ENCODE results near the gene FIZ1.
"Not testable (repeated sequence)": the region's sequence is repeated elsewhere in the genome, so short reads cannot be mapped to it uniquely, and the experiment has no call there.

FIZ1 gene

GRCh38 chr19:55569477-55569876 is 29.8 kb downstream of the FIZ1 start:
- not testable (repeated sequence) for DNase-seq

DNA sequence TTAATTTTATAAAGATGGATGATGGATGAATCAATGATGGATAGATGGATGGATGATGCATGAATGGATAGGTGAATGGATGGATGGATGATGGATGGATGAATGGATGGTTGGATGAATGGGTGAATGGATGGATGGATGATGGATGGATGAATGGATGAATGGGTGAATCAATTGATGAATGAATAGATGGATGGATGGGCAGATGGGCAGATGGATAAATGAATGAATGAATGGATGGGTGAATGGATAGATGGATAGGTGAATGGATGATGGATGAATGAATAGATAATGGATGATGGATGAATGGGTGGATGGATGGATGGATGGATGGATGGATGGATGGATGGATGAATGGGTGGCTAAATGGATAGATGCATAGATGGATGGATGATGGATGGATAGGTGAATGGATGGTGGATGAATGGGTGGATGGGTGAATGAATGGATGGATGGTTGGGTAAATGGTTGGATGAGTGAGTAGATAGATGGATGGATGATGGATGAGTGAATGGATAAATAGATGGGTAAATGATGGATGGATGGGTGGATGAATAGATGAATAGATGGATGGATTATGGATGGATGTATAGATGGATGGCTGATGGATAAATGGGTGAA is 31.5 kb downstream of the FIZ1 start:
- no peak for DNase-seq

GRCh38 chr19:55566823-55567222 is 32.5 kb downstream of the FIZ1 start:
- no peak for DNase-seq

DNA sequence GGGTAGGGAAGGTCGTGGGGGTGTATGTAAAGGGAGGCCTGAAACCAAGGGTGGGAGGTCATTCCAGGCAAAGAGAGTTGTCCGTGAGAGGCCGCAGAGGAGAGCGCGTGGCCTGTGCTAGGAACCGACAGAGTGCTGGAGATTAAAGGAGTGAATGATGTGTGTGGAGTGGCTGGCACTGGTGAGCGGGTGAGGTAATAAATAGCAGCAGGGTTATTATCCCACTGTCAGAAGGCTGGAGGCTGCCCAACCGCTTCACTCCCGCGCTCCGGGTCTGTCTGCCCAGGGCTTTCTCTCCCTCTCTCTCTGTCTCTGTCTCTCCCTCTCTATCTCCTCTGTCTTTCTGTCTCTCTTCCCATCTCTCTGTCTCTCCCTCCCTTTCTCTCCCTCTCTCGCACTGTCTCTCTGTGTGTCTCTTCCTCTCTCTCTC is 36.0 kb downstream of the FIZ1 start:
- peak in 1 of 2 experiments; percentile 41 for DNase-seq

- no peak for DNase-seq
Observed at GRCh38 chr19:55559684-55560083, 39.6 kb downstream of the FIZ1 start.

- DNase-seq = no peak
Observed at GRCh38 chr19:55554741-55555152, 44.6 kb downstream of the FIZ1 start.

GRCh38 chr19:55554302-55554701 is 45.0 kb downstream of the FIZ1 start:
- DNase-seq = no peak

- no peak for DNase-seq
Observed at GRCh38 chr19:55553217-55554182, 45.8 kb downstream of the FIZ1 start.

GRCh38 chr19:55552620-55553019 is 46.7 kb downstream of the FIZ1 start:
- DNase-seq = no peak

GRCh38 chr19:55552206-55552605 is 47.1 kb downstream of the FIZ1 start:
- DNase-seq = no peak

- no peak for DNase-seq
Observed at GRCh38 chr19:55550321-55550650, 49.0 kb downstream of the FIZ1 start.

DNA sequence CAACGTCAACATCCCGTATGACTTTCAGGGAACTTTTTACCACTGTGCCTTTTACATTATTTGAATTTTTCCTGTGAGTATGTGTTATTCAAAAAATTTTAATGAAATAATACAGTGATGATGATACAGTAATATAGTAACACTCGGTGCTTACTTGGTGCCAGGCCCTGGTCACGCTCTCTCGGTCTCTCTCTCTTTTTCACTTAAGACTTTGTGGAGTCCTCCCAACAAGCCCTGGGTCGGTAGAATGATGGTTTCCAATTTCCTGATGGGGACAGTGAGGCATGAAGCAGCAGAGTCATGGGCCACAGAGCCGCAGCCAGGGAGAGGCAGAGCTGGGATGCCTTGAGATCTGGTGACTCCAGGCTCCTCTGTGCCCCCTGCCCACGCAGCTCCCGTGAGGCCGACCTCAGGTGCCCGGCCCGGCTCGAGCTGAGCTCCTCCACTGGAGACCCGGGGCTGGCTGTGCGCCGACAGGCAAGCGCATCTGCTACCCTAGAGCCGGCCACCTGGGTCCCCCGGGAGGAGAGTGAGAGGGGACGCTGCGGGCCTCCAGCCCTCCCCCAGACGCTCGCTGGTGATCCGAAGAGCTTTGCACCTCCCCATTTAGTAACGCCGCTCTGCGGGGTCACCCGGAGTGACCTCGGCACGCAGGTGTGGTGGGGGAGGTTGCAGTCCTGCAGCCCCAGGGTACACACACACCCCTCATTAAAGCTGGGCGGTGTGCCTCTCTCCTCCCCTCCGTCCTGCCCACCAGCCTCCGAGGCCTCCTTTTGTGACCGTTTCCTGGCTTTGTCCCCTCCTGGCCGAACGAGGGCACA is 49.6 kb downstream of the FIZ1 start:
- DNase-seq = peak; percentile 65 to 75

DNA sequence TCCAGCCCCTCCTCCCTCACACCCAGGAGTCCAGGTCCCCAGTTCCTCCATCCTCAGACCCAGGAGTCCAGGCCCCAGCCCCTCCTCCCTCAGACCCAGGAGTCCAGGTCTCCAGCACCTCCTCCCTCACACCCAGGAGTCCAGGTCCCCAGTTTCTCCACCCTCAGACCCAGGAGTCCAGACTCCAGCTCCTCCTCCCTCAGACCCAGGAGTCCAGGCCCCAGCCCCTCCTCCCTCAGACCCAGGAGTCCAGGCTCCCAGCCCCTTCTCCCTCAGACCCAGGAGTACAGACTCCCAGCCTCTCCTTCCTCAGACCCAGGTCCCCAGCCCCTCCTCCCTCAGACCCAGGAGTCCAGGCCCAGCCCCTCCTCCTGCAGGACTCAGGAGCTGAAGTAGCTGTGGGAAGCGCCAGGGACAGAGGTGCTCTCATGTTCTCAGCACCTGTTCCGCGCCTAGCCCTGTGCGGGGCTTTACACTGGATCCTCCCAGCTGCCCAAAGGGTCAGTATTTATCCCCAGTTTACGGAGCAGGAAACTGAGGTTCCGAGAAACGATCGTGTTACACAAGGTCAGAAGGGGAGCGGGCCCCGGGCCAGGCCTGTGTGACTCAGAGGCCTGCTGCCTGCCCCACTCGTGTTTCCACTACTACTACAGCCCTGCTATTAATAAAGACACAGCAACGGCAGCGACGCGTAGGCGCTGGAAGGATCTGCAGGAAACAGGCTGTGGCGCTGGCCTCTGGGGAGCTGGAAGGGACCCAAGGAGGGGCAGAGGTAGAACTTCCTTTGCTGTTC is 52.3 kb downstream of the FIZ1 start:
- no peak for DNase-seq

- no peak for DNase-seq
Observed at GRCh38 chr19:55546011-55546410, 53.3 kb downstream of the FIZ1 start.

DNA sequence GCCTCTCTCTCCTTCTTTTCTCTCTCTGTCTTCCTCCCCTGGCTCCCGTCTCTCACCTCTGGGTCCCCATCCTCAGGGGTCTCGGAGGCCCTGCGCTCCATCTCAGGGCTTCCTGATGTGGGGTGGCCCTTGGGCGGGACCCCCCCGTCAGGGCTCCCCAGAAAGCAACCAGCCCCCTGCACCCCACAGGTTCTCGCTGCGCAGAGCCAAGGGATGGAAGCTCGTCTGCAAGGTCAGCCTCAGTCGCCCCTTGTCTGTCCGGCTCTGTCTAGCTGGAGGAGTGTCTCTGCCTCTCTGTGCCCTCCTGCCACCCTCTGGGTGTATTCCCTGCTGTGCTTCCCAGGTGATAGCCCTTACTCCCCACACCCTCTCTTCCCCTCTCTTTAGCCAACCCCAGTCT is 53.9 kb downstream of the FIZ1 start, which contains the start of gene SBK3:
Gene SBK3, minus strand, starts transcription at position 101 of the 400 bp plus-strand sequence. Its CDS starts 0 bp downstream, at position 101.
- no peak for DNase-seq

- no peak for DNase-seq
Observed at GRCh38 chr19:55544776-55545439, 54.4 kb downstream of the FIZ1 start.

GRCh38 chr19:55544014-55544413 is 55.3 kb downstream of the FIZ1 start:
- DNase-seq = no peak

DNA sequence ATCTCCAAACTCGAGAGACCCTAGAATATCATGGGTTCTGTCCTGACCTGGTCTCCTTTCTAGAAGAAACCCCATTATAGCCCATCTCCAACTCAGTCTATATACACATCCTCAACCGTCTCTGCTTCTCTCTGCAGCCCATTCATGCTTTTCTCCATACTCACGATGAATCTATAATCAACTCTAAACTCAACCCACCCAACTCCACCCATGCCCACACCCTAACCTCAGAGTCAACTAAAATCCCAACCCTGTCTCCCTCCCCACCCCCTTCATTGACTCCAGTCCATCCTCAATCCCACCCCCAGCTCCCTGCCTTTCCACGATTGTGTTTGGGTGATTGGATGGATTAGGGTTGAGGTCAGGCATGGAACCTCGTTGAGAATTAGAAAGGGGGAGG is 55.8 kb downstream of the FIZ1 start:
- DNase-seq = no peak

GRCh38 chr19:55542292-55542855 is 56.9 kb downstream of the FIZ1 start:
- no peak for DNase-seq

Data from NCI-H524 (cell line).